Activated CD4-positive, alpha-beta T cell treated with anti-CD3 and anti-CD28 coated beads, Interleukin-2, amount 50 U/mL, for 24 hours (primary cell): Measurements from ENCODE around the gene RSPO4.
A peak's percentile ranks its signal among the peaks of the same experiment; 100 is the strongest.

Experiments
- DNase-seq, 2 donors: peaks; one replicate each; pipeline ENCODE4 v3.0.0-alpha.2; 2020; ENCODE audit warnings: low read depth in 1 of 2, low spot score in 1 of 2

RSPO4 gene

GRCh38 chr20:971346-971745, 30.8 kb downstream of the RSPO4 start:
- no peak for DNase-seq

- DNase-seq = no peak
Observed at GRCh38 chr20:969868-970267, 32.2 kb downstream of the RSPO4 start.

- no peak for DNase-seq
Observed at GRCh38 chr20:967796-968742, 34.0 kb downstream of the RSPO4 start.

- no peak for DNase-seq
Observed at GRCh38 chr20:965956-966355, 36.2 kb downstream of the RSPO4 start.

GRCh38 chr20:963795-964194, 38.3 kb downstream of the RSPO4 start:
- no peak for DNase-seq

- DNase-seq = no peak
Observed at GRCh38 chr20:962683-963082, 39.4 kb downstream of the RSPO4 start.

GRCh38 chr20:962223-962622, 39.9 kb downstream of the RSPO4 start:
- no peak for DNase-seq

GRCh38 chr20:961768-962167, 40.3 kb downstream of the RSPO4 start:
- no peak for DNase-seq

GRCh38 chr20:959996-960615, 42.0 kb downstream of the RSPO4 start:
- no peak for DNase-seq

GRCh38 chr20:958936-959815, 42.9 kb downstream of the RSPO4 start:
- no peak for DNase-seq

- no peak for DNase-seq
Observed at GRCh38 chr20:957544-957943, 44.6 kb downstream of the RSPO4 start.

- DNase-seq = peak; percentile 68 to 69
Observed at GRCh38 chr20:956330-956951, 45.7 kb downstream of the RSPO4 start.

- DNase-seq = no peak
Observed at GRCh38 chr20:955656-956055, 46.5 kb downstream of the RSPO4 start.

- no peak for DNase-seq
Observed at GRCh38 chr20:955111-955510, 47.0 kb downstream of the RSPO4 start.

- DNase-seq = no peak
Observed at GRCh38 chr20:953742-954141, 48.4 kb downstream of the RSPO4 start.

- no peak for DNase-seq
Observed at GRCh38 chr20:952196-952795, 49.8 kb downstream of the RSPO4 start.

GRCh38 chr20:951384-952169, 50.5 kb downstream of the RSPO4 start:
- DNase-seq = no peak

- no peak for DNase-seq
Observed at GRCh38 chr20:949717-950116, 52.4 kb downstream of the RSPO4 start.

GRCh38 chr20:946826-947225, 55.3 kb downstream of the RSPO4 start:
- no peak for DNase-seq

- no peak for DNase-seq
Observed at GRCh38 chr20:945841-946240, 56.3 kb downstream of the RSPO4 start.
